HG03457 (cell line): ENCODE data around the gene SEPHS1.
"Not testable (repeated sequence)": the region's sequence is repeated elsewhere in the genome, so short reads cannot be mapped to it uniquely, and the experiment has no call there.

Source experiments
- ATAC-seq: cut with Tn5 transposase; IDR thresholded peaks from one replicate; pipeline ENCODE4 v1.9.1; 2021; ENCODE audit warnings: moderate number of reproducible peaks; ENCODE audit not compliant: unreplicated experiment

The SEPHS1 gene

DNA sequence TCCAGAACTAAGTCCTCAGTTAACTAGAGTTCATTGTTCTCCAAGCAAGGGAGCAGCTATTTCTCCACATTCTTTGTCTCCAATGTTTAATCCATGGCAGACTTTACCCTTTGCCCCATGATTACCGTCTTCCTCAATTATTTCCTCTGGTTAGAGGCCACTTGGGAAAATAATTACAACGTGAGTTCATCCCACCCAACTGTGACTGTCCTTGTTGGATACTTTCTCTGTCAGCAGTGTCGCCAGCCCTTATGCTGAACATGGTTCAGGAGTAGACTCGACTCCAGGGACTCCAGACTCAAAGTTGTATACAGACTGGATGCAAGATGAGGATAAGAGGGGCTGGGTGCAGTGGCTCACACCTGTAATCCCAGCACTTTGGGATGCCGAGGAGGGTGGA is 17.1 kb upstream of the SEPHS1 start:
- no peak for ATAC-seq

- ATAC-seq = no peak
Measured at GRCh38 chr10:13360587-13360986, 12.5 kb upstream of the SEPHS1 start.

DNA sequence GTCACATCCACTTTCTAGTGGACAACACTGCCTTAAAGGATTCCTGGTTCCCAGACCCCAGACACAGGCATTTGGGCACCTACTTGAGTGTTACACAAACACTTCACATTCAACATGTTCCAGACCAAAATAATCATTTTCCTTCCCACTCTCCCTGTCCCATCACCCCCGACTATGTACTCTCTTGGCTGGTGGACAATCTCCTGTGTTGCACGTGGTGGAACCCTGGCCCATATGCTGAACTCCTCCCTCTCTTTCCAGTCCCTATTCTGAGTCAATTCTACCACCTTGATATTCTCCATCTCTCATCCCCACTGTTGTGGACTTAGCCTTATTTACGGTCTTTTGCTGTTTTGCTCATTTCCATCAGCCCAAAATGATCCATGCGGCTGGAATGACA is 8.3 kb upstream of the SEPHS1 start:
- ATAC-seq = no peak

GRCh38 chr10:13354783-13355182 is 6.7 kb upstream of the SEPHS1 start:
- ATAC-seq = no peak

DNA sequence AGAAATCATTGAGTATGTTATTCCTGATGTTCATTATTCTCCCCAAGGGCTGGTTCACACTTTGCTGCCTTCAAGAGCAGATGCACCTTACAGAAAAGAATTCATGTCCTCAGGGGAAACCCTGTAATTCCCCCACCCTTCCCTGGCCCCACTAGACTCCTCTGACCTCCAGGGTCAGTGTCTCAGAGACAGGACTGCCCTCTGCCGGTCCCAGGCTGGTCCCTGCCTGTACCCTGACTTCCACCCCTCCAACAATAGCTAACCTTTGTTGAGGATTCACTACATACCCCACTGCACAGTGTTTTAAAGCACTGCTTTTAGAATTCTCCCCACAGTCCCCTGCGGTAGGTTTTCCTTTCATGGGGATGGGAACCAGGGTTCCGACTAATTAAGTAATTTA is 4.4 kb upstream of the SEPHS1 start:
- ATAC-seq = no peak

DNA sequence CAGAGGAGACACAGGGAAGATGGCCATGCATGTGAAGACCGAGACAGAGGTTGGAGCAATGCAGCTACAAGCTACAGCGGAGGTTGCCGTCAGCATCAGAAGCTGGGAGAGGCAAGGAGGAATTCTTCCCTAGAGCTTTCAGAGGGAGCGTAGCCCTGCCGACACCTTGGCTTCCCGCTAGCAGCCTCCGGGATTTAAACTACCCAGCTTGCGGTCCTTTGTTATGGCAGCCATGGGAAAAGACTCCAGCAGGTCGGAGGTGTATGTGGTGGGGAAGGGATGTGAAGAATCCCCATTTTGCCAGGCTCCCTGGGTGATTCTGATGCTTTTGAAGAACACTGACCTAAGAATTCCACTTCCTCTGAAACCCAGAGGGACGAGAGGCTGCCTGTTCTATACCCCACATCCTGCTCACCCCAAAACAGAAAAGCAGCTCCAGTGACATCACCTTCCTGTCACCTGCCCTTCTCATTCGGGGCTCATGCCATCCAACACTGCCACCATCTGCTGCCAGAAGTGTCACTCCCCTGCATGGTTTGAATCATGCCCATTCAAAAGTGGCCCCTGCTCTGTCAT is 3.3 kb upstream of the SEPHS1 start:
- no peak for ATAC-seq

GRCh38 chr10:13349463-13350274 is 1.6 kb upstream of the SEPHS1 start:
- ATAC-seq = no peak

GRCh38 chr10:13347500-13348156 is 465 bp downstream of the SEPHS1 start:
- ATAC-seq = peak; percentile 41

DNA sequence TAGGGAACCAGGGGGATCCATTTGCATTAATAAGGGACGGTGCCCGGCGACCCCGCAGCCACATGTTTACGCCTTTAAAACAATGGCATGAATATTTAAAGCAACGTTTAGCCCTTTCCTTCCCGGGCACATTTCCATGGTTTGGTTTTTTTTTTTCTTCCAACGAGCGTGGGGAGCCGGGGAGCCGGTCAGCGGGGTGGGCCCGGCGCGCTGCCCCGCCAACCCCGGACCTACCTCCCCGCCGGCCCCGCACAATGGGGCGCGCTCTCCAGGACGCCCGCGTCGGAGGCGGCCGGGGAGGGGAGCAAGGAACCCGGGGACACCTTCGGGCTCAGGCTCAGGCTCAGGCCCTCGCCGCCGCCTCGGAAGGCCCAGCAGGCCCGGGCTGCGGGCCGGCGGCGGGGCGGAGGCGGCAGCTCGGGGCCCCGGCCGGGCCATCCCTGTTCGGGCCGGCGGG is 1.0 kb downstream of the SEPHS1 start:
- ATAC-seq = peak; percentile 22

- ATAC-seq = no peak
Measured at GRCh38 chr10:13346283-13347042, 1.6 kb downstream of the SEPHS1 start.

DNA sequence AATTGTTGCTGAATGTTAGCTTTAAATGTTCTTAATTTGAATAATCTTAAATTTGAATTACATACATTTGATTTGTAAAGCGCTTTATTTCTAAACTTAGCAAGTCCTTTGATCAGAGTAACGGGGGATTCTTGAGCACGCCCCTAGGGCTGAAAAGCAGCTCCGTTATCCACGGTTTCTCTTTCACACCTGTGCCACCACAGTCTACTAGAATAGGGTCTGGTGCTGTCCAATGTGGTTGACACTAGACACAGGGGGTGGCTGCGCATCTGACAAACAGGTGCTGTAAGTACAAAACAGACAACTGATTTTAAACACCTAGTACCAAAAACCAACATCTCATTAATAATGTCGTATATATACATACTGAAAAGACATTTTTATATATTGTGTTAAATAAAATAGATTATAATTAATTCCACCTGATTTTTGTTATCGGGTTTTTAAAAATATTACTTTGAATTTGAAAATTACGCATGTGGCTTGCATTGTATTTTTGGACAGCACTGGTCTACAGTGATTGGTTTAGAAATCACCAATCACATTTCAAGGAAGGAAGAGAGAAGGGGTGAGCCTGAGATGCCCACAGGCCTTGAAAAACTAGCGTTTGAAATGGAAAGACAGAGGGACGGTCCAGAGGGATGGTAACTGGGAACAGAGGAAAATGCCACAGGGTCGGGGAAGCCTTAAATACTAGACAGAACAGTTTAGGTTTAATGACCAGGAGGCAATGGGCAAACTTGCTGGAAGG is 7.3 kb downstream of the SEPHS1 start:
- peak; percentile 67 for ATAC-seq

- ATAC-seq = peak; percentile 18
Measured at GRCh38 chr10:13340068-13340467, 8.0 kb downstream of the SEPHS1 start.

GRCh38 chr10:13338390-13339110 is 9.5 kb downstream of the SEPHS1 start:
- no peak for ATAC-seq

GRCh38 chr10:13337827-13338196 is 10.3 kb downstream of the SEPHS1 start:
- no peak for ATAC-seq

DNA sequence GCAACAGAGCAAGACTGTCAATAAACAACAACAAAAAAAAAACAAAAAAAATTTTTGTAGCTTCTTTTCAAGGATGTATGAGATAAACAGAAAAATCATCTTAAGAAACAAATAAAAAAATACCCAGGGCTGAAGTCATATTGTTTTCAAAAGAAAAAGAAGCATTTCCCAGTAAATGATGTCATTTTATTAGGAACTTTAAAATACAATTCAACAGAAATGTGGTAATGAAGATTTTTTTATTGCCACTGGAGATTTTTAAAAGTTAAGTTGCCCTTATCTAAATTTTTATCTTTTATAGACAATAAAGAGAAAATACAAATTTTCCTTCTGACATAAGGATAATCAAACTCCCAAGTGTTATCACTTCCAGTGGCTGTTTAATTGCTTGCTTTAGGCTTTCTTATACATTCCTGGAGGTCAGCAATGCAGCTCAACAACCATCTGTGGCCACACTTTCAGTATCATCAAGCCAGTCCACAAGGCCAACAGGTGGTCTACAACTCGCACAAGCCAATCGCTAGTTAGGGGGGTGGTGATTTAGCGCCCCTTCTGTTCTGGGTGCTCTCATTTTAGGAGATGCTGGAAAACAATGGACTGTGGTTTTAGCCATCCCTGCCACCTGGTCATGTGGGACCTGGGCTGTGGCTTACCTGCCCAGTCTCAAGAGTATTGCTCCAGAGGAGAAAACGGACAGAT is 10.8 kb downstream of the SEPHS1 start:
- no peak for ATAC-seq

GRCh38 chr10:13335881-13336280 is 12.2 kb downstream of the SEPHS1 start:
- ATAC-seq = no peak

- ATAC-seq = no peak
Measured at GRCh38 chr10:13334556-13334955, 13.5 kb downstream of the SEPHS1 start.

DNA sequence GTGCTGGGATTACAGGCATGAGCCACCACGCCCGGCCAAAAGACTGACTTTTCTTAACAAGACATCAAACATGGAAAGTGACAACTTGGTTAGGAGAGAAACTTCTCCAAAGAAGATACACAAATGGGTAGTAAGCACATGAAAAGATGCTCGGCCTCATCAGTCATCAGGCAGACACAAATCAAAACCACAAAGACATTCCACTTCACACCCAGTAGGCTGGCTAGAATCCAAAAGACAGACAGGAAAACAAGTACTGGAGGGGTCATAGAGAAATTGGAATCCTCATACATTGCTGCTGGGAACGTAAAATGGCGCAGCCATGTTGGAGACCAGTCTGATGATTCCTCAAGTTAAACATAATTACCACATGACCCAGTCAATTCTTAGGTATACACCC is 16.4 kb downstream of the SEPHS1 start:
- no peak for ATAC-seq

DNA sequence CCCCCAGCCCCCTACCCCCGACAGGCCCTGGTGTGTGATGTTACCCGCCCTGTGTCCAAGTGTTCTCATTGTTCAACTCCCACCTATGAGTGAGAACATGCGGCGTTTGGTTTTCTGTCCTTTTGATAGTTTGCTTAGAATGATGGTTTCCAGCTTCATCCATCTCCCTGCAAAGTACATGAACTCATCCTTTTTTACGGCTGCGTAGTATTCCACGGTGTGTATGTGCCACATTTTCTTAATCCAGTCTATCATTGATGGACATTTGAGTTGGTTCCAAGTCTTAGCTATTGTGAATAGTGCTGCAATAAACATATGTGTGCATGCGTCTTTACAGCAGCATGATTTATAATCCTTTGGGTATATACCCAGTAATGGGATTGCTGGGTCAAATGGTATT is 17.1 kb downstream of the SEPHS1 start:
- ATAC-seq = not testable (repeated sequence)
